Tibial nerve (tissue), 4 donors: Measurements from ENCODE around the gene MAOA. TPM values are rescaled to one million over a fixed set of nuclear protein-coding genes. Genes with fewer than 3 reads are reported as not detected.

Source experiments
- DNase-seq, 2 donors: peaks; one replicate each; pipeline ENCODE4 v3.0.0-alpha.2; 2019; ENCODE audit warnings: low spot score in 2 of 2
- H3K27ac ChIP-seq, 4 donors: fragments of 200-600 bp; sonication (generic) in 3 of 4; one replicate each; pipeline ENCODE4 v1.5.1; 2017 to 2019; ENCODE audit warnings: mild to moderate bottlenecking in 1 of 4
- H3K27me3 ChIP-seq, 2 donors: fragments of 200-600 bp; sonication (generic) in 1 of 2; one replicate each; pipeline versions ENCODE4 v1.5.1 to v1.6.0; 2017 to 2019
- H3K36me3 ChIP-seq, 3 donors: fragments of 200-600 bp; sonication (generic); one replicate each; pipeline ENCODE4 v1.5.1; 2018 to 2019
- H3K4me1 ChIP-seq, 4 donors: fragments of 200-600 bp; sonication (generic) in 3 of 4; one replicate each; pipeline ENCODE4 v1.5.1; 2017 to 2019
- H3K4me3 ChIP-seq, 4 donors: fragments of 200-600 bp; sonication (generic) in 3 of 4; one replicate each; pipeline ENCODE4 v1.5.1; 2017 to 2019; ENCODE audit warnings: mild to moderate bottlenecking in 1 of 4, moderate library complexity in 1 of 4
- H3K9me3 ChIP-seq, 4 donors: fragments of 200-600 bp; sonication (generic) in 3 of 4; one replicate each; pipeline ENCODE4 v1.5.1; 2017 to 2019
- EP300 ChIP-seq, 2 donors: sonication (generic); formaldehyde crosslinking; IDR thresholded peaks; one replicate each; pipeline ENCODE4 v1.6.1; 2017; ENCODE audit warnings: antibody characterized with exemption in 2 of 2, mild to moderate bottlenecking in 1 of 2
- POLR2A ChIP-seq, 2 donors: fragments of 450-650 bp; IDR thresholded peaks; one replicate each; pipeline ENCODE4 v1.6.1; 2017; ENCODE audit warnings: antibody characterized with exemption in 2 of 2, mild to moderate bottlenecking in 2 of 2, moderate library complexity in 2 of 2
- WGBS, 2 donors: methylation state at CpG; one replicate each; pipeline ENCODE4 v1.1.5; 2018; 5-methylcytosine and 5-hydroxymethylcytosine counted together
- total RNA-seq, 4 donors: library from RNA; depleted of rRNA; stranded (reverse); fragments of >200 nt; gene quantifications; one replicate each; pipeline ENCODE4 v1.1.0, GENCODE V29; 2016
- TF ChIP-seq, protein P1 (sequence below), 5 experiments: fragments of 200-600 bp in 3 of 5; fragments of 450-650 bp in 2 of 5; sonication (generic) in 3 of 5; IDR thresholded peaks; one replicate each; pipeline ENCODE4 v1.5.1; 2016 to 2019; ENCODE audit warnings: antibody characterized with exemption in 5 of 5, mild to moderate bottlenecking in 3 of 5, moderate library complexity in 2 of 5

Gene MAOA
- total RNA-seq, 4 donors from 2014 or later, result 96.3 to 168 (median 120) TPM

DNA sequence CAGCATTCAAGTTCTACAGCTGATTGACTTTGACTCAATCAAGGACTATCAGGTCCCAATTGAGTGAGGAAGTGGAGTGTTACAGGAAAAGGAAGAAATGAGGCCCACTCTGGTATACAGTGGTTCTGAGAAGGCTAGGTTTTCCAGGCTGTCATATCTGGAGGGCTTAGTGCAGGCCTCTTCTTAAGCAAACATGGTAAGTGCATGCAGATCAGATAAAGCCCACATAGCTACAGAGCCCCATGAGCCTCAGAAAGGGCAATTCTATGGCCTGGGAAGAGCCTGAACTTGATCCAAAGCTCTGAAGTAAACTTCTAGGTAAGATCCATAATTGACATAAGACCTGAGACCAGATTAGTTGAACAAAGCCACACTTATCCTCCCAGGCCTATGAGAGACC lies 29.0 kb upstream of the MAOA start:
- Histone ChIP-seq H3K27me3 (no peaks in the 10 kb centered on the region), H3K27ac (no peak overlapping the region), H3K4me1 (no peaks in the 10 kb centered on the region), H3K9me3 (no peaks in the 10 kb centered on the region), H3K4me3 (no peak overlapping the region), H3K36me3 (no peaks in the 10 kb centered on the region)
- DNase-seq, result no peak
- TF ChIP-seq EP300 (IDR thresholded peaks at IDR 0.05) (no peak), POLR2A (IDR thresholded peaks at IDR 0.05) (no peak)
- TF ChIP-seq, protein P1, sequence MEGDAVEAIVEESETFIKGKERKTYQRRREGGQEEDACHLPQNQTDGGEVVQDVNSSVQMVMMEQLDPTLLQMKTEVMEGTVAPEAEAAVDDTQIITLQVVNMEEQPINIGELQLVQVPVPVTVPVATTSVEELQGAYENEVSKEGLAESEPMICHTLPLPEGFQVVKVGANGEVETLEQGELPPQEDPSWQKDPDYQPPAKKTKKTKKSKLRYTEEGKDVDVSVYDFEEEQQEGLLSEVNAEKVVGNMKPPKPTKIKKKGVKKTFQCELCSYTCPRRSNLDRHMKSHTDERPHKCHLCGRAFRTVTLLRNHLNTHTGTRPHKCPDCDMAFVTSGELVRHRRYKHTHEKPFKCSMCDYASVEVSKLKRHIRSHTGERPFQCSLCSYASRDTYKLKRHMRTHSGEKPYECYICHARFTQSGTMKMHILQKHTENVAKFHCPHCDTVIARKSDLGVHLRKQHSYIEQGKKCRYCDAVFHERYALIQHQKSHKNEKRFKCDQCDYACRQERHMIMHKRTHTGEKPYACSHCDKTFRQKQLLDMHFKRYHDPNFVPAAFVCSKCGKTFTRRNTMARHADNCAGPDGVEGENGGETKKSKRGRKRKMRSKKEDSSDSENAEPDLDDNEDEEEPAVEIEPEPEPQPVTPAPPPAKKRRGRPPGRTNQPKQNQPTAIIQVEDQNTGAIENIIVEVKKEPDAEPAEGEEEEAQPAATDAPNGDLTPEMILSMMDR (IDR thresholded peaks at IDR 0.05), result no peak

DNA sequence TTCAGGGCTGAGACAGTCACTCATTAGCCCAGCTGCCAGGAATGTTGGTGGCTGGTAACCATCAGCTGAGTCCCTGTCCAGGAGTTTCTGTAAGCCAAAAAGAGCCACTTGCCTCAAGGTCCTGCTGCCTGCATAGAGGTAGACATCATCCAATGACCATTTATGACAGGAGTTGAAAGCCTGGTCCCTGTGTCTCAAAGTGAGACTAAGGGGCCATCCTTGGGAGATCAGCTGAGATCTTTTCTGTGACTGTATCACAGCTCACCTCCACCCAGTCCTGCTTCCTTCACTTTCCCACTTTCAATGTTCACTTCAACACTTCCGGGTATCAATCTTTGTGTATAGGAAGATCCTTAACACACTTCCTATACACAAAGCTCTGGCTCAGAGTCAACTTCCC lies 28.4 kb upstream of the MAOA start:
- no peak overlapping the region for H3K4me3 ChIP-seq
- no peaks in the 10 kb centered on the region for H3K27me3 ChIP-seq
- no peak overlapping the region for H3K27ac ChIP-seq
- no peaks in the 10 kb centered on the region for H3K9me3 ChIP-seq
- TF ChIP-seq, protein P1 (IDR thresholded peaks at IDR 0.05), result no peak
- TF ChIP-seq POLR2A (IDR thresholded peaks at IDR 0.05) (no peak), EP300 (IDR thresholded peaks at IDR 0.05) (no peak)
- H3K36me3 ChIP-seq, result no peaks in the 10 kb centered on the region
- DNase-seq, result no peak
- no peaks in the 10 kb centered on the region for H3K4me1 ChIP-seq
- 62 to 78% methylated on average over 1 of the region's 1 CpG for WGBS, 2 donors

DNA sequence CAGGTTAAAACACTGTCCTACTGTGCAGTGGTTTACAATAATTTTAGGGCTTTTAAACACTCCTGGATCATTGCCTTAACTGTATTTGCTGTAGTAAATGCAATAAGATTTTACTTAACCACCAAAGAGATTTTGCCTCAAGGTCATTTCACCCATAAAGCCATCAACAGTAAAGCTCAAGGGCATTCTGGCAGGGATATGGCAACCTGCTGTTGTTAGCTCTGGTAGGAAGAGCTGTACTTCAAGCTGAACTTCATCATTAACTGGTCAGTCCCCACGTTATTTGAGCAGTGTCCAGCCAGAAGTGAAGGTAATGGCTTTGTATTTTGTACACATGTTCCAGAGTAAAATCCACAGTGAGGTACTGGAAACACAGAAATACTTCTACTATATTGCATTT lies 26.9 kb upstream of the MAOA start:
- Histone ChIP-seq H3K36me3 (no peaks in the 10 kb centered on the region), H3K9me3 (no peaks in the 10 kb centered on the region), H3K27ac (no peak overlapping the region), H3K27me3 (no peaks in the 10 kb centered on the region), H3K4me1 (no peaks in the 10 kb centered on the region), H3K4me3 (no peak overlapping the region)
- DNase-seq, result no peak
- WGBS, 2 donors, result 24 to 30% methylated on average over 1 of the region's 1 CpG
- TF ChIP-seq POLR2A (IDR thresholded peaks at IDR 0.05), result no peak
- TF ChIP-seq, protein P1 (IDR thresholded peaks at IDR 0.05), result no peak
- no peak for TF ChIP-seq EP300 (IDR thresholded peaks at IDR 0.05)

DNA sequence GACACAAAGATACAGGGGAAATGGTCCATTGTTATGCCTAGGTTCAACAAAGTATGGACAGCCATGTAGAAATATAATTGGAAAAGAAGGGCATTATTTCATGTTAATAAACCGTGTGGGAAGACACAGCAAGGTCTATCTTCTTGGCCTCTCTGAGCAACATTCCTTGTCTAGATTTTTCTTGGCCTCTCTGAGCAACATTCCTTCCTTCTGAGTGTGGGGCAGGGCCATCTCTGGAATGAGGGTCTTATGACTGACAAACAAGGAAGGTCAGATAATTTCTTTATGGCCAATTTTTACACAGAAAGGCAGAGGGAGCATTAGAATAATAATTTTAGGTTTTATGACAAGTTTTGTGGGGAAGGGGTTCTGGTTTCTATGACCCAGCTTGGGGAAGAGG lies 24.3 kb upstream of the MAOA start:
- no peaks in the 10 kb centered on the region for H3K27me3 ChIP-seq
- 18 to 48% methylated on average over 1 of the region's 1 CpG for WGBS, 2 donors
- no peaks in the 10 kb centered on the region for H3K4me1 ChIP-seq
- H3K4me3 ChIP-seq, result no peak overlapping the region
- no peak overlapping the region for H3K27ac ChIP-seq
- H3K36me3 ChIP-seq, result no peaks in the 10 kb centered on the region
- no peak for DNase-seq
- no peaks in the 10 kb centered on the region for H3K9me3 ChIP-seq
- no peak for TF ChIP-seq POLR2A (IDR thresholded peaks at IDR 0.05)
- TF ChIP-seq, protein P1 (IDR thresholded peaks at IDR 0.05), result no peak
- no peak for TF ChIP-seq EP300 (IDR thresholded peaks at IDR 0.05)

DNA sequence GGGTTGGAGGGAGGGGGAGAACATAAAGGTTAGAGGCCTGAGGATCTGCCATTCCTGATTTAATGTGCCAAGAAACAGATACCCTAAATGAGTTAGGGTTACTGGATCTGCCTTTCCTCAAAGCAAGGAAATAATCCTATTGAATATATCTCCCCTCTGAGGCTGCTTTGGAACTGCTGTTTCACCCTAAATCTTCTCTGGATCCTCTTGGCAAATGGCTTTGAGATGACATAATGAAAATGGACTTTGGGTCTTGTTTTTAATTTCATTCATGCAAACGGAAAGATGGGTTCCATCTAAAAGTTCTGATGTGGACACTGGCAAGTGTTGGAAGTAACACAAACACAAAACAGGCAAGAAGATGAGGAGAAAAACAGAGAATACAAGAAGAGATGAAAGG lies 23.0 kb upstream of the MAOA start:
- WGBS, 2 donors, result 18 to 43% methylated on average over 1 of the region's 1 CpG
- no peaks in the 10 kb centered on the region for H3K9me3 ChIP-seq

More for the DNA sequence above, 23.0 kb upstream of the MAOA start:
- H3K4me1 ChIP-seq, result no peaks in the 10 kb centered on the region
- no peaks in the 10 kb centered on the region for H3K27me3 ChIP-seq
- H3K36me3 ChIP-seq, result no peaks in the 10 kb centered on the region
- H3K4me3 ChIP-seq, result no peak overlapping the region
- H3K27ac ChIP-seq, result no peak overlapping the region
- TF ChIP-seq, protein P1 (IDR thresholded peaks at IDR 0.05), result no peak
- TF ChIP-seq EP300 (IDR thresholded peaks at IDR 0.05) (no peak), POLR2A (IDR thresholded peaks at IDR 0.05) (no peak)
- no peak for DNase-seq
